ENCODE measurements around the gene PIP5K1B. TPM values are rescaled to one million over a fixed set of nuclear protein-coding genes. Genes with fewer than 3 reads are reported as not detected.

PIP5K1B gene
- 0.94 TPM for total RNA-seq
- polyA plus RNA-seq: 1.2 TPM
- long read RNA-seq, donor 1: 0 reads
- long read RNA-seq, donor 2: 0 reads
- long read RNA-seq, donor 3: 0 reads
- long read RNA-seq, donor 4: 0 reads
- long read RNA-seq, donor 5: 0 reads
- long read RNA-seq, donor 6: 0 reads
- long read RNA-seq, donor 7: 0 reads
- long read RNA-seq, donor 8: 0 reads
- long read RNA-seq, donor 9: 0 reads
- long read RNA-seq, donor 10: 0 reads

- Histone ChIP-seq H3K27ac (ENCODE audit: low read depth in 1 of 2, low read length in 1 of 2) (peak within 1 kb of the TSS in 1 of 2 donors; percentile 11), H3K27me3 (ENCODE audit: control insufficient read depth in 2 of 2, insufficient read depth in 1 of 2, low read length in 1 of 2) (peaks cover 39 to 53% of the 10 kb centered on the region in 2 donors), H3K9me3 (ENCODE audit: control insufficient read depth in 2 of 2, insufficient read depth in 1 of 2, low read length in 1 of 2) (no peaks in the 10 kb centered on the region), H3K4me1 (ENCODE audit: control insufficient read depth in 2 of 2, insufficient read depth in 2 of 2, low read length in 2 of 2) (peaks cover 0 to 7% of the 10 kb centered on the region in 2 donors), H3K36me3 (ENCODE audit: control insufficient read depth in 2 of 2, insufficient read depth in 2 of 2, low read length in 1 of 2) (no peaks in the 10 kb centered on the region), H3K4me3 (ENCODE audit: low read length in 2 of 2) (peak within 1 kb of the TSS; percentile 30 to 40)
- DNase-seq (ENCODE audit: low read depth in 6 of 9, low spot score in 9 of 9): peak in 3 of 9 donors; percentile 27 to 32 (median 28)
- WGBS: under 1% methylated on average over 84 of the region's 84 CpGs
These were observed at the start of gene PIP5K1B for GRCh38 chr9:68704814-68705530. TSS of gene PIP5K1B (plus strand) at chr9:68705240. CDS start at chr9:68822615, 117,375 bp downstream.

GRCh38 chr9:68664036-68664435 lies 41.0 kb upstream of the PIP5K1B start:
- DNase-seq (ENCODE audit: low read depth in 6 of 9, low spot score in 9 of 9): no peak
- H3K27me3 ChIP-seq (ENCODE audit: control insufficient read depth in 2 of 2, insufficient read depth in 1 of 2, low read length in 1 of 2): no peaks in the 10 kb centered on the region
- no peaks in the 10 kb centered on the region for H3K36me3 ChIP-seq (ENCODE audit: control insufficient read depth in 2 of 2, insufficient read depth in 2 of 2, low read length in 1 of 2)
- no peaks in the 10 kb centered on the region for H3K9me3 ChIP-seq (ENCODE audit: control insufficient read depth in 2 of 2, insufficient read depth in 1 of 2, low read length in 1 of 2)
- H3K4me3 ChIP-seq (ENCODE audit: low read length in 2 of 2): no peak overlapping the region
- H3K4me1 ChIP-seq (ENCODE audit: control insufficient read depth in 2 of 2, insufficient read depth in 2 of 2, low read length in 2 of 2): no peaks in the 10 kb centered on the region
- no peak overlapping the region for H3K27ac ChIP-seq (ENCODE audit: low read depth in 1 of 2, low read length in 1 of 2)

GRCh38 chr9:68668127-68668526 lies 36.9 kb upstream of the PIP5K1B start:
- no peak for DNase-seq (ENCODE audit: low read depth in 6 of 9, low spot score in 9 of 9)
- H3K9me3 ChIP-seq (ENCODE audit: control insufficient read depth in 2 of 2, insufficient read depth in 1 of 2, low read length in 1 of 2): no peaks in the 10 kb centered on the region
- no peaks in the 10 kb centered on the region for H3K4me1 ChIP-seq (ENCODE audit: control insufficient read depth in 2 of 2, insufficient read depth in 2 of 2, low read length in 2 of 2)
- H3K36me3 ChIP-seq (ENCODE audit: control insufficient read depth in 2 of 2, insufficient read depth in 2 of 2, low read length in 1 of 2): no peaks in the 10 kb centered on the region
- no peak overlapping the region for H3K4me3 ChIP-seq (ENCODE audit: low read length in 2 of 2)
- 98% methylated on average over 1 of the region's 1 CpG for WGBS
- H3K27ac ChIP-seq (ENCODE audit: low read depth in 1 of 2, low read length in 1 of 2): no peak overlapping the region
- no peaks in the 10 kb centered on the region for H3K27me3 ChIP-seq (ENCODE audit: control insufficient read depth in 2 of 2, insufficient read depth in 1 of 2, low read length in 1 of 2)

- no peaks in the 10 kb centered on the region for H3K36me3 ChIP-seq (ENCODE audit: control insufficient read depth in 2 of 2, insufficient read depth in 2 of 2, low read length in 1 of 2)
- no peak for DNase-seq (ENCODE audit: low read depth in 6 of 9, low spot score in 9 of 9)
- H3K27ac ChIP-seq (ENCODE audit: low read depth in 1 of 2, low read length in 1 of 2): no peak overlapping the region
- H3K4me3 ChIP-seq (ENCODE audit: low read length in 2 of 2): no peak overlapping the region
- H3K9me3 ChIP-seq (ENCODE audit: control insufficient read depth in 2 of 2, insufficient read depth in 1 of 2, low read length in 1 of 2): no peaks in the 10 kb centered on the region
- H3K4me1 ChIP-seq (ENCODE audit: control insufficient read depth in 2 of 2, insufficient read depth in 2 of 2, low read length in 2 of 2): no peaks in the 10 kb centered on the region
- no peaks in the 10 kb centered on the region for H3K27me3 ChIP-seq (ENCODE audit: control insufficient read depth in 2 of 2, insufficient read depth in 1 of 2, low read length in 1 of 2)
- WGBS: 87% methylated on average over 9 of the region's 9 CpGs
These were observed 35.8 kb upstream of the PIP5K1B start for GRCh38 chr9:68669218-68669617.

- Histone ChIP-seq H3K27me3 (ENCODE audit: control insufficient read depth in 2 of 2, insufficient read depth in 1 of 2, low read length in 1 of 2) (no peaks in the 10 kb centered on the region), H3K27ac (ENCODE audit: low read depth in 1 of 2, low read length in 1 of 2) (no peak overlapping the region), H3K4me1 (ENCODE audit: control insufficient read depth in 2 of 2, insufficient read depth in 2 of 2, low read length in 2 of 2) (no peaks in the 10 kb centered on the region), H3K9me3 (ENCODE audit: control insufficient read depth in 2 of 2, insufficient read depth in 1 of 2, low read length in 1 of 2) (no peaks in the 10 kb centered on the region), H3K4me3 (ENCODE audit: low read length in 2 of 2) (no peak overlapping the region), H3K36me3 (ENCODE audit: control insufficient read depth in 2 of 2, insufficient read depth in 2 of 2, low read length in 1 of 2) (no peaks in the 10 kb centered on the region)
- WGBS: 98% methylated on average over 1 of the region's 1 CpG
- no peak for DNase-seq (ENCODE audit: low read depth in 6 of 9, low spot score in 9 of 9)
These were observed 32.8 kb upstream of the PIP5K1B start for GRCh38 chr9:68672215-68672614.

- DNase-seq (ENCODE audit: low read depth in 6 of 9, low spot score in 9 of 9): no peak
- Histone ChIP-seq H3K27me3 (ENCODE audit: control insufficient read depth in 2 of 2, insufficient read depth in 1 of 2, low read length in 1 of 2) (no peaks in the 10 kb centered on the region), H3K4me1 (ENCODE audit: control insufficient read depth in 2 of 2, insufficient read depth in 2 of 2, low read length in 2 of 2) (no peaks in the 10 kb centered on the region), H3K9me3 (ENCODE audit: control insufficient read depth in 2 of 2, insufficient read depth in 1 of 2, low read length in 1 of 2) (no peaks in the 10 kb centered on the region), H3K36me3 (ENCODE audit: control insufficient read depth in 2 of 2, insufficient read depth in 2 of 2, low read length in 1 of 2) (no peaks in the 10 kb centered on the region), H3K27ac (ENCODE audit: low read depth in 1 of 2, low read length in 1 of 2) (no peak overlapping the region), H3K4me3 (ENCODE audit: low read length in 2 of 2) (no peak overlapping the region)
These were observed 32.4 kb upstream of the PIP5K1B start for GRCh38 chr9:68672625-68673024.

- H3K9me3 ChIP-seq (ENCODE audit: control insufficient read depth in 2 of 2, insufficient read depth in 1 of 2, low read length in 1 of 2): no peaks in the 10 kb centered on the region
- no peak overlapping the region for H3K4me3 ChIP-seq (ENCODE audit: low read length in 2 of 2)
- H3K27me3 ChIP-seq (ENCODE audit: control insufficient read depth in 2 of 2, insufficient read depth in 1 of 2, low read length in 1 of 2): no peaks in the 10 kb centered on the region
- H3K27ac ChIP-seq (ENCODE audit: low read depth in 1 of 2, low read length in 1 of 2): no peak overlapping the region
- no peaks in the 10 kb centered on the region for H3K36me3 ChIP-seq (ENCODE audit: control insufficient read depth in 2 of 2, insufficient read depth in 2 of 2, low read length in 1 of 2)
- 73% methylated on average over 5 of the region's 5 CpGs for WGBS
- H3K4me1 ChIP-seq (ENCODE audit: control insufficient read depth in 2 of 2, insufficient read depth in 2 of 2, low read length in 2 of 2): no peaks in the 10 kb centered on the region
- no peak for DNase-seq (ENCODE audit: low read depth in 6 of 9, low spot score in 9 of 9)
These were observed 26.6 kb upstream of the PIP5K1B start for GRCh38 chr9:68678430-68678829.

- Histone ChIP-seq H3K27ac (ENCODE audit: low read depth in 1 of 2, low read length in 1 of 2) (no peak overlapping the region), H3K4me3 (ENCODE audit: low read length in 2 of 2) (no peak overlapping the region)
These were observed 21.6 kb upstream of the PIP5K1B start for GRCh38 chr9:68683433-68683832.

GRCh38 chr9:68685213-68685612 lies 19.8 kb upstream of the PIP5K1B start:
- H3K27me3 ChIP-seq (ENCODE audit: control insufficient read depth in 2 of 2, insufficient read depth in 1 of 2, low read length in 1 of 2): no peaks in the 10 kb centered on the region
- no peak overlapping the region for H3K27ac ChIP-seq (ENCODE audit: low read depth in 1 of 2, low read length in 1 of 2)
- H3K4me1 ChIP-seq (ENCODE audit: control insufficient read depth in 2 of 2, insufficient read depth in 2 of 2, low read length in 2 of 2): no peaks in the 10 kb centered on the region
- 95% methylated on average over 3 of the region's 3 CpGs for WGBS
- H3K9me3 ChIP-seq (ENCODE audit: control insufficient read depth in 2 of 2, insufficient read depth in 1 of 2, low read length in 1 of 2): no peaks in the 10 kb centered on the region
- H3K36me3 ChIP-seq (ENCODE audit: control insufficient read depth in 2 of 2, insufficient read depth in 2 of 2, low read length in 1 of 2): no peaks in the 10 kb centered on the region
- no peak overlapping the region for H3K4me3 ChIP-seq (ENCODE audit: low read length in 2 of 2)
- no peak for DNase-seq (ENCODE audit: low read depth in 6 of 9, low spot score in 9 of 9)

More at GRCh38 chr9:68683433-68683832, 21.6 kb upstream of the PIP5K1B start:
- Histone ChIP-seq H3K36me3 (ENCODE audit: control insufficient read depth in 2 of 2, insufficient read depth in 2 of 2, low read length in 1 of 2) (no peaks in the 10 kb centered on the region), H3K9me3 (ENCODE audit: control insufficient read depth in 2 of 2, insufficient read depth in 1 of 2, low read length in 1 of 2) (no peaks in the 10 kb centered on the region), H3K4me1 (ENCODE audit: control insufficient read depth in 2 of 2, insufficient read depth in 2 of 2, low read length in 2 of 2) (no peaks in the 10 kb centered on the region), H3K27me3 (ENCODE audit: control insufficient read depth in 2 of 2, insufficient read depth in 1 of 2, low read length in 1 of 2) (no peaks in the 10 kb centered on the region)
- DNase-seq (ENCODE audit: low read depth in 6 of 9, low spot score in 9 of 9): no peak
- 33% methylated on average over 2 of the region's 2 CpGs for whole genome bisulfite sequencing

All from thymus (tissue), 14 donors.